ENCODE results near the gene HIC1.

HIC1 gene

GRCh38 chr17:2101448-2102257 lies 46.8 kb downstream of the HIC1 start:
- DNase-seq (ENCODE audit: low read depth in 2 of 2), result no peak

DNA sequence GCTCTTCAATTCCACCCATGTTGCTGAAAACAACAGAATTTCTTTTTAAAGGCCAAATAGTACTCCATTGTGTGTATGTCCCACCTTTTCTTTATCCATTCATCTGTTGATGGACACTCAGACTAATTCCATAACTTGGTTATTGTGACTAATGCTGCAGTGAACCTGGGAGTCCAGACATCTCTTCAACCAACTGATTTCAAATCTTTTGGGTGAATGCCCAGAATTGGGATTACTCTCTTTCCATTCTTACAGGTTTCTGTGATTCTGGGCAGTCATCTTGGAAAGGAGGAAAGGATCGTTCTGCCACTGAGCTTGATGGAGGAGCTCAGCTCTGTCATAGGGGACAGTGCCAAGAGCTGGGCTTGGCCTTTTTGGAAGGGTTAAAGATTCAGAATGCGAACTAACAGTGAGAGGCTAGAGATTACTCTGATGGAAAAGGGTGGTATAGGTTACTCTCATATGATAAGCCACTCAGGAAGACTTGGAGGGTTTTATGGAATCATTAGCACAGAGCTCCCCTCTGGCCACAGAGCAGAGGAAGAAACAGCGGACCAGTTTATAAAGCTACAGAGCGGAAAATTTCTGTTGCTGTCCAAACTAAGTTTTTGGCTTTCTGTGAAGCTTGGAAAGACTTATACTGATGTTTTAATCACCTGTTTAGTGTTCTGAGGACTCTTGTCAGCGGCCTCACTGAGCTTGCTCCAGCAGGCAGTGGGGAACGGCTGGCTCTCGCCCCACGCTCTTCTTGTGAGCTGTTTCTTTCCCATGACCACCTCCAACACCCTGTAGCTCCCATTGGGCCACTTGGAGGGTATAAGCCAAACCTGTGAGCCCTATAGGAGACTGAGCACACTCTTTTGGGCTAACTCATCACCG lies 48.3 kb downstream of the HIC1 start:
- DNase-seq (ENCODE audit: low read depth in 2 of 2), result no peak

DNA sequence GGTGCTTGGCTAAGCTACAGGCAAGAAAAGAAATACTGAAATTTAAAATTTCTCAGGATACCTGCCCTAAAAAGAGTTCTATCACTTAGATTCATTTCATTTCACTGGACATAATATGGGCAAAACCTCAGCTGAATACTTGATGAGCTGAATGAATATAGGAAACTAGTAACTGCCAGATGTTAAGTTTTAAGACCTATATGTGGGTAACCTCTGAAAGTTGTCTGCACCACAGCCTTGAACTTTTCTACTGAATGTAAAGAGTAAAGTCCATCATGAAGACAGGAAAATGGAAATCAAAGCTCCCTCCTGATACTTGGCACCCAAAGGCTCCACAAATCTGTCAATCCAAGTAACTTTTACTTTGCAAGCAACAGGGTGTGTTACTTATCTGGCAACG lies 50.8 kb downstream of the HIC1 start:
- no peak for DNase-seq (ENCODE audit: low read depth in 2 of 2)

GRCh38 chr17:2106308-2106955 lies 51.5 kb downstream of the HIC1 start:
- DNase-seq (ENCODE audit: low read depth in 2 of 2), result no peak

DNA sequence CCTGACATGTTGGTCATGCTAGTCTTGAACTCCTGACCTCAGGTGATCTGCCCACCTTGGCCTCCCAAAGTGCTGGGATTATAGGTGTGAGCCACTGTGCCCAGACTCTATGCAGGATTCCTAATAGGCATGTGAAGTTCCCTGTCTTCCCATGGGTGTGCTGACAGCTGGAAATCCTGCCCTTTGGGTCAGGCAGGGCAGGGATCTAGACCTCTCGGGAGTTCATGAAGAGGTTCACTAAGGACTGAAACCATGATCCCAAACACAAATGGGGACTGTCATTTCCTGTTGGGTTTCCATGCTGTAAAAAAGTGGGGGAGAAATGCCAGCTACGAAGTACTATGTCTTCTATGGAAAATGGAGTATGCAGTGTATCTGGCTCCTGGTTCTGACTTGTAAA lies 52.1 kb downstream of the HIC1 start:
- no peak for DNase-seq (ENCODE audit: low read depth in 2 of 2)

GRCh38 chr17:2107506-2107905 lies 52.6 kb downstream of the HIC1 start:
- no peak for DNase-seq (ENCODE audit: low read depth in 2 of 2)

- DNase-seq (ENCODE audit: low read depth in 2 of 2), result no peak
Measured at GRCh38 chr17:2108170-2108569, 53.3 kb downstream of the HIC1 start.

GRCh38 chr17:2110436-2110835 lies 55.5 kb downstream of the HIC1 start:
- no peak for DNase-seq (ENCODE audit: low read depth in 2 of 2)

DNA sequence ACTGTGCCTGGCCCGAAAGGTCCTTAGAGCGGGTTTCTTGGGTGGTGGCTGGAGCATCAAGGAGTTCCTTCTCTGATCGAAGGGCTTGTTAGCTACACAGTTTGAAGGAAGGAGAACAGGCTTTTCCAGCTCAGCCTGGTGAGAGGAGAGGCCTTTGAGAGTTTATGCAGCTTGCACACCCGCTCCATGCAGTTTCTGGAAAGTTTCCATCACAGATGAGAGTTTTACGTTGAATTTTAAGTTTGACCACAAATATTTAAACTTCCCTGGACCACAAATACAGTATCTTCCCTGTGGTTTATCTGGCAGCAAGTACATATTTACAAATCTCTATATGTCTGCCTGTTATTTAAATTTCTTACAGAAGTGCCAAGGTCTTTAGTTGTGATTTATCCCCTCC lies 56.8 kb downstream of the HIC1 start:
- no peak for DNase-seq (ENCODE audit: low read depth in 2 of 2)
